Measurements from ENCODE around the gene HMCN2. TPM values are rescaled to one million over a fixed set of nuclear protein-coding genes. Genes with fewer than 3 reads are reported as not detected.

The HMCN2 gene
- total RNA-seq, 1 donor from 2014 or later: 0.06 TPM

DNA sequence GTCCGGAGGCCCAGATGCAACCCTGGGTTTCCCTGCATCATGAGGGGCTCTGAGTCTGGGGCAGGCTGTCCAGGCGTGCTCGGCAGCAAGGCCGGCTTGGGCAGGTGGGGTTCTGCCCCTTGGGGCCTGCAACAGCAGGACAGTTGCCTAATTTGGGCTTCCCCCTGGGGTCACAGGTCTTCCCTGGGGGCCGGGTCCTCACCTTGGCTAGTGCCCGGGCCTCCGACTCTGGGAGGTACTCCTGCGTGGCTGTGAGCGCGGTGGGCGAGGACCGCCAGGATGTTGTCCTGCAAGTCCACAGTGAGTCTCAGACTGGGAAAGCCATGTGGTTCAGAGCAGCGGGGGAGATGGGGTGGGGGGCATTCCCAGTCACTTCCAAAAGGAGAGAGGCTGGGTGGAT, 97.1 kb downstream of the HMCN2 start:
- TF ChIP-seq CTCF (conservative IDR thresholded peaks at IDR 0.05; ENCODE audit: low read depth, low read length): no peak
- no peak overlapping the region for H3K4me3 ChIP-seq (ENCODE audit: low read depth, low read length)
- no peak for DNase-seq (ENCODE audit: low read depth)

DNA sequence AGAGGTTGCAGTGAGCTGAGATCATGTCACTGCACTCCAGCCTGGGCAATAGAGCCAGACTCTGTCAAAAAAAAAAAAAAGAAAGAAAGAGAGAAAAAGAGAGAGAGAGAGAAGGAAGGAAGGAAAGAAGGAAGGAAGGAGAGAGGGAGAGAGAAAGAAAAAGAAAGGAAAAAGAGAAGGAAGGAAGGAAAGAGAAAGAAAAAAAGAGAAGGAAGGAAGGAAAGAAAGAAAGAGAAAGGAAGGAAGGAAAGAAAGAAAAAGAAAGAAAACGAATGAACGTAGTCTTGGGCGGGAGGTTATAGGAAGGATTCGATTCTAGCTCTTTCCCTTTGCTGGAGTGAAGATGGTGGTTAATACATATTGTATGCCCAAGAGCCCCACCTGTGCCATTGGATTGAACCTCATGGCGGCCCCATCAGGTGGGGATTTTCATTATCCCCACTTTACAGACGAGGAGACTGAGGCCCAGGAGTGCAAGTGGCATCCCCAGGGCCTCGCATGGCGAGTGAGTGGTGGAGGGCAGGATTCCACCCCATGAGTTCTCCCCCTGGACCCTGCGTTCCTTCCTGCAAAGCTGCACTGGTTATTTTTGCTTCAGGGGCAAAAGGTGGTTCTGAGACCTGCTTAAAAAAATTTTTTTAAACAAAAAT, 98.3 kb downstream of the HMCN2 start:
- no peak for TF ChIP-seq CTCF (conservative IDR thresholded peaks at IDR 0.05; ENCODE audit: low read depth, low read length)
- H3K4me3 ChIP-seq (ENCODE audit: low read depth, low read length): no peak overlapping the region
- no peak for DNase-seq (ENCODE audit: low read depth)

DNA sequence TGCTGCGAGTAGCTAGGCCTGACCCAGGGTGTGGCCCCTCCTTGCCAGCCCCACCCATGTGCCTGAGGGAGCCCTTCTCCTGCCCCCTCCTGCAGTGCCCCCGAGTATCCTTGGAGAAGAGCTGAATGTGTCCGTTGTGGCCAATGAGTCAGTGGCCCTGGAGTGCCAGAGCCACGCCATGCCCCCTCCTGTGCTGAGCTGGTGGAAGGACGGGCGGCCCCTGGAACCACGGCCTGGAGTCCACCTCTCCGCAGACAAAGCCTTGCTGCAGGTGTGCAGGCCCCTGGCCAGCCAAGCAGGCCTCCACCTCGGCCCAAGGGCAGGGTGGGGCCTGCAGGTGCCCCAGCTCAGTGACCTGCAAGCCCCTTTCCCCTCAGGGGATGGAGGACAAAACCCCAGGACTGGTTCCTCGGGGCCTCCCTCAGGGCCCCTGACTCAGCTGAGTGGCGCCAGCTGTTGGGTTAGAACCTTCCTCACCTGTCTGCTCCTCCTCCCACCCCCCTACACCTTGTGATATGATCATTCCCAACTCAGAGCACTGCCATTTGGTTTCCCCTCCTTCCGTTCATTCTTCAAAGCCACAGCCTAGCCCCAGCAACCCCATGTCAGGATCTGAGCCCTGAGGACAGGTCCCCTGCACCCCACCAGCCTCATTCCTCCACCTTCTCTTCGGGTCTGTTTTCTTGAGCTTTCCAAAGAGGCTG, 99.2 kb downstream of the HMCN2 start:
- no peak overlapping the region for H3K4me3 ChIP-seq (ENCODE audit: low read depth, low read length)
- TF ChIP-seq CTCF (conservative IDR thresholded peaks at IDR 0.05; ENCODE audit: low read depth, low read length): no peak
- no peak for DNase-seq (ENCODE audit: low read depth)

GRCh38 chr9:130365323-130365721, 99.8 kb downstream of the HMCN2 start:
- no peak for TF ChIP-seq CTCF (conservative IDR thresholded peaks at IDR 0.05; ENCODE audit: low read depth, low read length)
- DNase-seq (ENCODE audit: low read depth): no peak
- no peak overlapping the region for H3K4me3 ChIP-seq (ENCODE audit: low read depth, low read length)

GRCh38 chr9:130366072-130366471, 100.5 kb downstream of the HMCN2 start:
- no peak overlapping the region for H3K4me3 ChIP-seq (ENCODE audit: low read depth, low read length)
- no peak for DNase-seq (ENCODE audit: low read depth)
- no peak for TF ChIP-seq CTCF (conservative IDR thresholded peaks at IDR 0.05; ENCODE audit: low read depth, low read length)

- no peak overlapping the region for H3K4me3 ChIP-seq (ENCODE audit: low read depth, low read length)
- no peak for TF ChIP-seq CTCF (conservative IDR thresholded peaks at IDR 0.05; ENCODE audit: low read depth, low read length)
- no peak for DNase-seq (ENCODE audit: low read depth)
Measured at GRCh38 chr9:130366888-130367550, 101.5 kb downstream of the HMCN2 start.
